IMR-90 (cell line): ENCODE results near the gene PEF1.

Source experiments
- CTCF ChIP-seq: conservative IDR thresholded peaks from 2 replicates; pipeline ENCODE4 v1.5.1; 2012; ENCODE audit warnings: mild to moderate bottlenecking, low read depth, low read length, improper control_type of control experiment
- POLR2A ChIP-seq: IDR thresholded peaks from 2 replicates; pipeline ENCODE4 v1.6.1; 2012; ENCODE audit warnings: mild to moderate bottlenecking, low read depth, low read length

GRCh38 chr1:31664528-31664927 is 19.9 kb upstream of the PEF1 start:
- TF ChIP-seq CTCF (no peak), POLR2A (no peak)
